Dedifferentiated amniotic fluid mesenchymal stem cell (primary cell): ENCODE measurements around the gene PMP22.

Experiments used
- DNase-seq: peaks from one replicate; pipeline ENCODE4 v3.0.0-alpha.2; 2016; ENCODE audit errors: extremely low spot score

The PMP22 gene

GRCh38 chr17:15265131-15265530 lies at the start of gene PMP22:
Gene PMP22, minus strand, starts transcription at chr17:15265326. Its CDS starts 4,599 bp downstream, at chr17:15260727.
- DNase-seq, result no peak

GRCh38 chr17:15311996-15312395 lies 46.9 kb upstream of the PMP22 start:
- no peak for DNase-seq

- DNase-seq, result no peak
Observed at GRCh38 chr17:15309793-15310192, 44.7 kb upstream of the PMP22 start.

GRCh38 chr17:15309236-15309635 lies 44.1 kb upstream of the PMP22 start:
- no peak for DNase-seq

GRCh38 chr17:15308758-15309157 lies 43.6 kb upstream of the PMP22 start:
- DNase-seq, result no peak

GRCh38 chr17:15307710-15308111 lies 42.6 kb upstream of the PMP22 start:
- DNase-seq, result no peak

GRCh38 chr17:15303851-15304250 lies 38.7 kb upstream of the PMP22 start:
- no peak for DNase-seq

- no peak for DNase-seq
Observed at GRCh38 chr17:15303268-15303667, 38.1 kb upstream of the PMP22 start.

GRCh38 chr17:15301845-15302244 lies 36.7 kb upstream of the PMP22 start:
- DNase-seq, result no peak

GRCh38 chr17:15298176-15298575 lies 33.0 kb upstream of the PMP22 start:
- no peak for DNase-seq

GRCh38 chr17:15293558-15293957 lies 28.4 kb upstream of the PMP22 start:
- no peak for DNase-seq

GRCh38 chr17:15291674-15292361 lies 26.7 kb upstream of the PMP22 start:
- no peak for DNase-seq

- DNase-seq, result no peak
Observed at GRCh38 chr17:15290605-15291004, 25.5 kb upstream of the PMP22 start.

- no peak for DNase-seq
Observed at GRCh38 chr17:15289285-15290183, 24.4 kb upstream of the PMP22 start.

GRCh38 chr17:15288859-15289258 lies 23.7 kb upstream of the PMP22 start:
- DNase-seq, result no peak

- DNase-seq, result no peak
Observed at GRCh38 chr17:15287538-15288267, 22.6 kb upstream of the PMP22 start.

GRCh38 chr17:15285466-15285865 lies 20.3 kb upstream of the PMP22 start:
- no peak for DNase-seq

GRCh38 chr17:15284537-15284936 lies 19.4 kb upstream of the PMP22 start:
- no peak for DNase-seq

GRCh38 chr17:15284107-15284506 lies 19.0 kb upstream of the PMP22 start:
- DNase-seq, result no peak

GRCh38 chr17:15281909-15282308 lies 16.8 kb upstream of the PMP22 start:
- no peak for DNase-seq

GRCh38 chr17:15278924-15279477 lies 13.9 kb upstream of the PMP22 start:
- no peak for DNase-seq

GRCh38 chr17:15278380-15278779 lies 13.3 kb upstream of the PMP22 start:
- DNase-seq, result no peak
